HG02973 (cell line): ENCODE measurements around the gene MLPH.

Experiments used
- ATAC-seq: cut with Tn5 transposase; IDR thresholded peaks from one replicate; pipeline ENCODE4 v1.9.1; 2021; ENCODE audit warnings: moderate library complexity; ENCODE audit not compliant: unreplicated experiment

The MLPH gene

DNA sequence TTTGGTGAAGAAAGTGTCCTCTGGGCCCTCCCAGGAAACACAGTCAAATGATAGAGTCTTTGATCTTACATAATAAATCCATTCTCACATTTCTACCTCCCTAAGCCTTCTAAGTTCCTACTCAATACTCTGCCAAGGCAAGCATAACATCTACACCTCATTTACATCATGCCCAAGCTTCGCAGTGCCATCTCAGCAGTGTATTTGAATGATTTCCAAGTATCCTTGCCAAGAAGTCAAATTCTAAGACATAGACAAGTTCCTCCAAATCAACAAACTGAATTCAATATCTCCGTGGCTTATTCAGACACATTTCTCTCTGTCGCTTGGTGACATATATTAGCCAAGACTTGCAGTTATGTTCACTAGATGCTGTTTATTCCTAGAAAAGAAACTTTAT is 8.1 kb upstream of the MLPH start:
- no peak for ATAC-seq

- ATAC-seq, result no peak
Observed at GRCh38 chr2:237479747-237480146, 7.3 kb upstream of the MLPH start.

GRCh38 chr2:237480556-237480955 is 6.5 kb upstream of the MLPH start:
- no peak for ATAC-seq

GRCh38 chr2:237480988-237481525 is 6.0 kb upstream of the MLPH start:
- no peak for ATAC-seq

- no peak for ATAC-seq
Observed at GRCh38 chr2:237482485-237482884, 4.6 kb upstream of the MLPH start.

DNA sequence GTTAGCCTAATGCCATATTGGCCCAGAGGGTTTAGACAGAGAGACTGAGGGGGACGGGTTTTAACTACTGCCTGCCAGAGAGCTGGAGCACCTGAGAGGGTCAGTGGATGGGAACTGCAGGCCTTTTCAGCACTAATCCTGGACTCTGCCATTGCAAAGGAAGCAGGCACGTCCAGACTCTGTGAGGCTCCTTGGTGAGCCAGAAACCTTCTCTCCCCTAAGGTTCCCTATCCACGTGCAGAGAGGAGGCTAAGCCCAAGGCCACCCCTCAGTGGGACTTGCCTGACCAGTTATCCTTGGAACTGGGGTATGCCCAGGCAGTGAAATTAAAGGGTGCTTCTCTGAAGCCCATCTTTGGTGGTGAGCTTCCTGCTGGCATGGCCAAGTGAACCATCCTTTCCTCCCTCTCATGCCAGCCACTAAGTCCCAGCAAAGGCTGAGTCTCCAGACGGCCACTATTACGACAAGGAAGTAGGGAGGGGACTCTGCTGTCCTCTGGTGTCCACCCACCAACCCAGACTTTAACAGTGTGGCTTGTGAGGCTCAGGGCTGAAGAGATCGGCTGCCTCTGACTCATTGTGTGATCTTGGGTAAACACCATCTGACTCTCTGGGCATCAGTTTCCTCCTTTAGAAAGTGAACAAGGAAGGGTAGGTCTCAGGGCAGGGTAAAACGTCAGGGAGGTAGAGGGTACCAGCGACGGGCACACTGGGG is 3.9 kb upstream of the MLPH start:
- no peak for ATAC-seq

DNA sequence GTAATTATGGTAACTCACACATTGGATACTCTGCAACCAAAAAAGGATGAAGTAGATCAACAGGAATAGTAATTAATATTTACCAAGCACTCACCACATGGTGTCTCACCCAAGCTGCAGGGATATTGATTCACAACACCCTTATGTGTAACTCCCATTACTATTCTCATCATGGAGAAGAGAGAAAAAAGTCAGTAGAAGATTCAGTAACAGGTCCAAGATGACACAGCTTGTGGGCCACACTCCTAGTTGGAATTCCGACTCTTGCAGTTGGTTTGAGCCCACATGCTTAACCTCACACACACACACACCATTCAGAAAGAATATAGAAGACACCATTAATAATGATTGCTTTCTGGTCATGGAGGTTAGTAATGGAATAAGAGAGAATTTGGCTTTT is 1.7 kb upstream of the MLPH start:
- no peak for ATAC-seq

DNA sequence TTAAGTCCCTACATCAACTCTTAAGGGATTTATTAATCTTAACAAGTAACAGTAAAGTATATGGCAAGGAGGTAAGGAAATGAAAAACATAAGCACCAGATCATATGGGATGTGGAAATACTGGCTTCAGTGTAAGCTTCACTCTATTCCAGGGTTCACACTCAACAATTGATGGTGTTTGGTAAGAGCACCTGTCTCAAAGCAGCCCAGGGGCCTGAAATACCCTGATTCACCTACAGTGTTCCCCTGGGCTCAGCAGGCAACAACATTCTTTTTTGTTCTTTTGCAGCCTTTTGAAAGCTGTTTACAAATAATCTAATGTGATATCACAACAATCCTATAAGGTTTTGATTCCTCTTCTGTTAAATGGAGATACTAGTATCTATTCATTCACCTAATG is 1.2 kb upstream of the MLPH start:
- ATAC-seq, result no peak

GRCh38 chr2:237486334-237486818 is 675 bp upstream of the MLPH start:
- ATAC-seq, result no peak

GRCh38 chr2:237487496-237487895 is 445 bp downstream of the MLPH start:
- no peak for ATAC-seq

DNA sequence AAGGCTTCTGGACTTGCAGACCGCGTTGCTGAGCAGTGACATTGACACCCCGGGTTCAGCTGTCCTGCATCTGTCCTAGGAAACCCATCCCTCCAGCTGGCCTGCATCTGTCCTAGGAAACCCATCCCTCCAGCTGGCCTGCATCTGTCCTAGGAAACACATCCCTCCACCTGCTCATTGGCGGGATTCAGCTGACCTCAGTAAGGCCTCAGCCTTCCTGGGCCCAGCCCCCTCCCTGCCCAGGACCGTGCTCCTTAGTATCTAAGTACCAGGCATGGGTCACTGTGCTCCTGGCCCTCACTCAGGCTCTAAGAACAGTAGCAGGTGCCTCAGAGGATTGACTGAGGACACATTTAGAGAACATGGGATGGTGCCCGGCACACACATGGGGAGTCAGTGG is 1.2 kb downstream of the MLPH start:
- no peak for ATAC-seq

GRCh38 chr2:237488901-237489860 is 2.1 kb downstream of the MLPH start:
- no peak for ATAC-seq

GRCh38 chr2:237490009-237490711 is 3.1 kb downstream of the MLPH start:
- ATAC-seq, result no peak

DNA sequence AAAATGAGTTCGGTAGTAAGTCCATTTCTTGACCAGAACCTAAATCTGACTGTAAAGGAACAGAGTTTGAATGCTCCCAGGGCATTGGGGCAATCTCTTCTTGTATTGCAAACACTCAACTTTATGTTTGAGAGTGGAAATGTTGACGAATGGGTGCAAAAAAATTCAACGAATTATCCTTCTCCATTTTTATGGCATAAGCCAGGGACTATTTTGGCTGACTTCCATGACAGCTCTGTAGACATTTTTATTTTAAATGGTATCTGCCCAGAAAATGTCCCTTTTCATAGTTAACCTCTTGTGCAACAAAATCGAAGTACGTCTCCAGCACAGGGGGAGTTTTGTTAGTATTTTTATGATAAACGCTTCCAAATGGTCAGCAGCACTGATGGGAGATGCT is 3.7 kb downstream of the MLPH start:
- ATAC-seq, result no peak

GRCh38 chr2:237491515-237492118 is 4.6 kb downstream of the MLPH start:
- no peak for ATAC-seq

DNA sequence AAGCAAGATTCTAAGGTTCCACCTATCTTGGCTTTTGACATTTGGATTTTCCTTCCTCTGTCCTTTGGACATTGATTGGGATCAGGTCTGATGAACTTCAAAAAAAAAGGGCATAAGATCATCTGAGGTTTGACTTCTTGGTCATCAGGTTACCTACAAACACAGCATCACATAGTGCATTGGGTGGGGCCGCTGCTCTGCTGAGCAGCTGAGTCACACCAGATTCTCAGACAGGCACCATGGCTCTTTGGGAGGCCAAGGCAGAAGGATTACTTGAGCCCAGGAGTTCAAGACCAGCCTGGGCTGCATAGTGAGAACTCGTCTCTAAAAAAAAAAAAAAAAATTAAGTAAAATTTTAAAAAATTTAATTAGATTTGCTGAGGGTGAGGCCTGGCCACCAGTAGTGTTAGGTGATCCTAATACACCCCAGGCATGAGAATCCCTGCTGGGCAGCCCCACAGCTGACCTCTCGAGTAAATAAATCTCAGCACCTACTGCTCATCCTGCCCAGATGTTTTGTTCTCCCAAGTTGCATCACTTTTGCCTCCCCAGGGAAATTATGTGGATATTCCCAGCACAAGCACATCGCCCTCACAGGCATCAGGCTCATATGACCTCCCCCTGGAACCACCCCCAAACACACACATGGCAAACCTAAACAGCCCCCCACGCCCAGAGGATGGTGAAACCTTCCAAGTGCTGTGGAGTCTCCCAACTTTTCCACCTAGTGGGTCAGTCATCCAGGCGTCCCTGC is 5.3 kb downstream of the MLPH start:
- no peak for ATAC-seq

- ATAC-seq, result no peak
Observed at GRCh38 chr2:237494066-237494465, 7.0 kb downstream of the MLPH start.

DNA sequence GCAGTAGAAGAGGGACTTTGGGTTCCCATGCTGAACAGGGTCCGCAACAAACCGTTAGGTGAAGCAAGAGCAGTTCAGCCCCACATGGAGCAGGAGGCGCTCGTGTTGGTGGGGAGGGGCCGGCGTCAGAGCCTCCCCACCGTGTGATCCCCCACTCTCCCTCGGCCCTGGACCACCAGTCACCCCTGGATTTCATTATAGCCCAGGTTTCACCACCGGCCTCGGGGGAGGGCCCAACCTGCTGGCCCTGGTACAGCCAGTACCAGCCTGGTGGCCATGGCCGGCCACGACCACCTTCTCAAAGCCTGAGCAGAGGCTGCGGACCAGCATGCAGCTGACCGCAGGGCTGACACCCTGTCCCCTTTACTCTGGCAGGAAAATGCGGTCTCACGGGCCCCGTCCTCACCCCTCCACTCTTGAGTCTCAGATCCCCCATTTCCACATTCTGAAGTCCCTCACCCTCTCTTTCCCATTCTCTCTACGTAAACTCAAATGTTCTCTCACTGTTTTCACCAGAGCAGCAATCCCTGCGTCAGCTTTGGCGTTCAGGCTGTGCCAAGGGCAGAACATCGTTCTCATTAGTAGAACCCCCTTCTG is 8.6 kb downstream of the MLPH start:
- ATAC-seq, result no peak

DNA sequence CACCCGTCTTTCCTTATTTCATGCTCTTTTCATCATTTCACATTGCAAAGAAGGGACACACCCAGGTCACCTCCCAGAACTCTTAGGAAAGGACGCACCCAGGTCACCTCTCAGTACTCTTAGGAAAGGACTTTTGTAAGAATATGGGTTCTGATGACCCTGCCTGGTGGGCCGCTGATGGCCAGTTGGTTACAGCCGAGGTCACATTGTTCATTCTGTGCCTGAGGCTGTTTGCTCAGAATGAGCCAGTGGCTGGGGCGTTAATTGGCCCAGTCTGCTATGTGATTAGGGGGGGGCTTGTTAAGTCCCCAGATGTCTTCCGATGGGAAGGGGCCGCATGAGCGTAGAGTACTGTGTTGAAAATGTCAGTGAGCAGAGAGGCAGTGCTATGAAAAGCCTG is 9.4 kb downstream of the MLPH start:
- no peak for ATAC-seq
